HG02885 (cell line): ENCODE data around the gene ANKS1B.

Experiments
- ATAC-seq: cut with Tn5 transposase; IDR thresholded peaks from one replicate; pipeline ENCODE4 v1.9.1; 2021; ENCODE audit warnings: mild to moderate bottlenecking; ENCODE audit not compliant: unreplicated experiment, poor library complexity

Gene ANKS1B

DNA sequence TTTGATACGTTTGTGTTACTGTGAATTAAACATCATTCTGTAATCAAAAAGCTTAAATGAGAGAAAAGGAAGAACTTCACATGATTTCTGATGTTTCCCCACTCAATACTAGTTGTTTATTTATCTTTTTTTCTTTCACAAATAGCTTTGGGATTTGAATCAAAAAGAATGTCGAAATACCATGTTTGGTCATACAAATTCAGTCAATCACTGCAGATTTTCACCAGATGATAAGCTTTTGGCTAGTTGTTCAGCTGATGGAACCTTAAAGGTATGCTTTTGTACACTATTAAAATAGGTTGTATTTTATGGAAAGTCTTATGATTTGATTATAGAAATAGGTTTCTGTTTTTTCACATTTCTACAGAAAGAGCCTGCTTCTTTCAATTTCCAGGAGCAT is 1298.1 kb downstream of the ANKS1B start:
- ATAC-seq = no peak
